Colon (tissue), 2 donors: ENCODE results near the gene EIF5B.
"Not testable (repeated sequence)": the region's sequence is repeated elsewhere in the genome, so short reads cannot be mapped to it uniquely, and the experiment has no call there.

Experiments used
- FAIRE-seq: peaks from 2 replicates; lab custom pipeline; 2012; peaks lifted over from hg19 to GRCh38; lab: Jason Lieb, UNC
- donor health status: control.
- donor health status: control.

Gene EIF5B

GRCh38 chr2:99337113-99338028 lies at the start of gene EIF5B:
Gene EIF5B, plus strand, starts transcription at chr2:99337389. Its CDS starts 166 bp downstream, at chr2:99337555.
- FAIRE-seq, result no peak

- FAIRE-seq, result no peak
These were observed 39.2 kb upstream of the EIF5B start for GRCh38 chr2:99297994-99298393.

- FAIRE-seq, result no peak
These were observed 37.6 kb upstream of the EIF5B start for GRCh38 chr2:99299580-99299979.

GRCh38 chr2:99301097-99301496 lies 36.1 kb upstream of the EIF5B start, which contains the start of gene LYG1:
Gene LYG1, minus strand, starts transcription at chr2:99301197. Its CDS starts 5,527 bp downstream, at chr2:99295670.
- not testable (repeated sequence) for FAIRE-seq

- no peak for FAIRE-seq
These were observed 19.9 kb upstream of the EIF5B start for GRCh38 chr2:99317161-99317872.

GRCh38 chr2:99317873-99318200 lies 19.4 kb upstream of the EIF5B start:
- FAIRE-seq, result not testable (repeated sequence)

GRCh38 chr2:99325384-99325783 lies 11.8 kb upstream of the EIF5B start:
- FAIRE-seq, result no peak

- FAIRE-seq, result no peak
These were observed 1.0 kb upstream of the EIF5B start, which contains the start of gene TXNDC9 for GRCh38 chr2:99335911-99336803. Gene TXNDC9, minus strand, starts transcription at chr2:99336333. Its CDS starts 3,123 bp downstream, at chr2:99333210.

- no peak for FAIRE-seq
These were observed 431 bp upstream of the EIF5B start for GRCh38 chr2:99336804-99337112.

GRCh38 chr2:99338029-99338585 lies 918 bp downstream of the EIF5B start:
- no peak for FAIRE-seq

GRCh38 chr2:99340669-99341236 lies 3.6 kb downstream of the EIF5B start:
- FAIRE-seq, result no peak

GRCh38 chr2:99342536-99342935 lies 5.3 kb downstream of the EIF5B start:
- no peak for FAIRE-seq

- FAIRE-seq, result not testable (repeated sequence)
These were observed 8.3 kb downstream of the EIF5B start for GRCh38 chr2:99345446-99345845.

- no peak for FAIRE-seq
These were observed 9.0 kb downstream of the EIF5B start for GRCh38 chr2:99346218-99346617.

- no peak for FAIRE-seq
These were observed 11.0 kb downstream of the EIF5B start for GRCh38 chr2:99348173-99348572.

GRCh38 chr2:99350194-99350593 lies 13.0 kb downstream of the EIF5B start:
- FAIRE-seq, result no peak

GRCh38 chr2:99354070-99354469 lies 16.9 kb downstream of the EIF5B start:
- FAIRE-seq, result no peak

GRCh38 chr2:99354825-99355224 lies 17.6 kb downstream of the EIF5B start:
- not testable (repeated sequence) for FAIRE-seq

GRCh38 chr2:99356853-99357252 lies 19.7 kb downstream of the EIF5B start:
- no peak for FAIRE-seq

- FAIRE-seq, result no peak
These were observed 28.5 kb downstream of the EIF5B start for GRCh38 chr2:99365661-99366060.

GRCh38 chr2:99368854-99369253 lies 31.7 kb downstream of the EIF5B start:
- not testable (repeated sequence) for FAIRE-seq

GRCh38 chr2:99373144-99373543 lies 36.0 kb downstream of the EIF5B start:
- no peak for FAIRE-seq
